DOHH2 (cell line): Measurements from ENCODE around the gene CHD3.
"Not testable (repeated sequence)": the region's sequence is repeated elsewhere in the genome, so short reads cannot be mapped to it uniquely, and the experiment has no call there.

Experiments used
- H3F3A ChIP-seq: fragments of 200-600 bp; sonication (generic), shearing (Covaris generic); 2 replicates; pipeline ENCODE4 v1.6.0; 2016; ENCODE audit warnings: antibody characterized with exemption, mild to moderate bottlenecking; ENCODE audit not compliant: control insufficient read depth, insufficient read depth
- H3K27ac ChIP-seq: fragments of 200-600 bp; sonication (generic); 2 replicates; pipeline ENCODE4 v1.5.1; 2014; ENCODE audit warnings: low read depth, mild to moderate bottlenecking, low read length, moderate library complexity
- H3K27me3 ChIP-seq: fragments of 200-600 bp; sonication (generic); 2 replicates; pipeline ENCODE4 v1.6.1; 2014; ENCODE audit warnings: mild to moderate bottlenecking, low read length, mixed read lengths; ENCODE audit not compliant: control insufficient read depth
- H3K36me3 ChIP-seq: fragments of 200-600 bp; sonication (generic); 2 replicates; pipeline ENCODE4 v1.6.1; 2014; ENCODE audit warnings: mild to moderate bottlenecking, low read length, moderate library complexity, mixed read lengths; ENCODE audit not compliant: control insufficient read depth
- H3K4me1 ChIP-seq: fragments of 200-600 bp; sonication (generic); 2 replicates; pipeline ENCODE4 v1.6.1; 2014; ENCODE audit warnings: mild to moderate bottlenecking, low read length, mixed read lengths; ENCODE audit not compliant: control insufficient read depth
- H3K4me2 ChIP-seq: fragments of 200-600 bp; sonication (generic); 2 replicates; pipeline ENCODE4 v1.6.0; 2014; ENCODE audit warnings: mild to moderate bottlenecking, low read length, moderate library complexity
- H3K4me3 ChIP-seq: fragments of 200-600 bp; sonication (generic); 2 replicates; pipeline ENCODE4 v1.5.1; 2014; ENCODE audit warnings: mild to moderate bottlenecking, low read length, mixed read lengths
- H3K79me2 ChIP-seq: fragments of 200-600 bp; sonication (generic); 2 replicates; pipeline ENCODE4 v1.6.1; 2014; ENCODE audit warnings: mild to moderate bottlenecking, low read length, mixed read lengths; ENCODE audit not compliant: control insufficient read depth
- H3K9me2 ChIP-seq: fragments of 200-600 bp; sonication (generic); replicated peaks from 2 replicates; pipeline ENCODE4 v1.6.1; 2014; ENCODE audit warnings: mild to moderate bottlenecking, low read length, mixed read lengths; ENCODE audit not compliant: control insufficient read depth
- H3K9me3 ChIP-seq: fragments of 200-600 bp; sonication (generic); 2 replicates; pipeline ENCODE4 v1.6.1; 2014; ENCODE audit warnings: antibody characterized with exemption, low read length, mixed read lengths; ENCODE audit not compliant: control insufficient read depth, insufficient read depth
- H4K20me1 ChIP-seq: fragments of 200-600 bp; sonication (generic); 2 replicates; pipeline ENCODE4 v1.6.0; 2014; ENCODE audit warnings: low read depth, mild to moderate bottlenecking, antibody characterized with exemption, low read length, moderate library complexity; ENCODE audit not compliant: control insufficient read depth, insufficient read depth
- CTCF ChIP-seq: fragments of 200-600 bp; sonication (generic); IDR thresholded peaks from one replicate; pipeline ENCODE4 v1.5.1; 2014; ENCODE audit warnings: antibody characterized with exemption, mild to moderate bottlenecking, low read depth, low read length; ENCODE audit not compliant: poor library complexity, severe bottlenecking
- EZH2phosphoT487 ChIP-seq: fragments of 200-600 bp; sonication (generic); IDR thresholded peaks from 2 replicates; pipeline ENCODE4 v1.6.1; 2017; ENCODE audit warnings: borderline replicate concordance, mild to moderate bottlenecking, antibody characterized with exemption, low read length, moderate library complexity, mixed read lengths

CHD3 gene

DNA sequence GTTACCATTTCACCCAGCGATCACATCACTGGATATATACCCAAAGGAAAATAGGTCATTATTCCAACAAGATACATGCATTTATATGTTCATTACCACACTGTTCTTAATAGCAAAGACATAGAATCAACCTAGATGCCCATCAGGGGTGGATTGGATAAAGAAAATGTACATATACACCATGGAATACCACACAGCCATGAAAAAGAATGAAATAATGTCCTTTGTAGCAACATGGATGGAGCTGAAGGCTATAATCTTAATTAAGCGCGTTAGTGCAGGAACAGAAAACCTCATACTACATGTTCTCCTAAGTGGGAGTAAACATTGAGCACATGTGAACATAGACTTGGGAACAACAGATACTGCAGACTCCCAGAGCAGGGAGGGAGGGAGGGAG is 62.0 kb downstream of the CHD3 start:
- H3F3A ChIP-seq: no peaks in the 10 kb centered on the region
- no peaks in the 10 kb centered on the region for H3K9me3 ChIP-seq
- H4K20me1 ChIP-seq: no peaks in the 10 kb centered on the region
- H3K4me2 ChIP-seq: no peak overlapping the region
- H3K36me3 ChIP-seq: peaks cover 42% of the 10 kb centered on the region
- H3K27ac ChIP-seq: no peak overlapping the region
- H3K9me2 ChIP-seq: no peaks in the 10 kb centered on the region
- no peaks in the 10 kb centered on the region for H3K27me3 ChIP-seq
- no peak overlapping the region for H3K4me3 ChIP-seq
- no peak for TF ChIP-seq CTCF
- TF ChIP-seq EZH2phosphoT487: no peak
- H3K79me2 ChIP-seq: no peaks in the 10 kb centered on the region
- H3K4me1 ChIP-seq: peaks cover 2% of the 10 kb centered on the region

DNA sequence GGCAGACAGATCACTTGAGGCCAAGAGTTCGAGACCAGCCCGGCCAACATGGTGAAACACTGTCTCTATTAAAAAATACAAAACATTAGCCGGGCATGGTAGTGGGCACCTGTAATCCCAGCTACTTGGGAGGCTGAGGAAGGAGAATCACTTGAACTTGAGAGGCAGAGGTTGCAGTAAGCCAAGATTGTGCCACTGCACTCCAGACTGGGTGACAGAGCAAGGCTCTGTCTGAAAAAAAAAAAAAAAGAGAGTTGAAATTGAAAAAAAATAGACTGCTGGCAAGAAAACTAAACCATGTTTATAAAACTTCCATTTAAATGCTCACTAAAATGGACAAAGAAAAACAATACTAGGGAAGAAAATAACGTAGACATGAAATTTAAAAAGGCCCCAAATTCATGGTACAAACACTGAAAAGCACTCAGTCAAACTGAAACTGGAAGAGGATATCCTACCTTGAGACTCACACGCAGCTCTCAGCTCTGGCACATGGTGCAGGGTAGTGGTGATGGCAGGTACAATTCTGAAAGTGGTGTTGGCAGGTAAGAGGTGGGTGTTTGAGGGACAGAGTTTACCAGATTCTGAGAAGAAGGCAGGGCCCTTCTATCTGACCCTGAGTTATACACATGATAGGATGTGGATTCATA is 62.7 kb downstream of the CHD3 start:
- no peaks in the 10 kb centered on the region for H3K27me3 ChIP-seq
- H3F3A ChIP-seq: no peaks in the 10 kb centered on the region
- no peaks in the 10 kb centered on the region for H3K9me2 ChIP-seq
- no peak for TF ChIP-seq EZH2phosphoT487
- no peak for TF ChIP-seq CTCF
- no peaks in the 10 kb centered on the region for H3K4me1 ChIP-seq
- no peaks in the 10 kb centered on the region for H3K9me3 ChIP-seq
- H3K79me2 ChIP-seq: no peaks in the 10 kb centered on the region
- H3K4me3 ChIP-seq: no peak overlapping the region
- H3K4me2 ChIP-seq: no peak overlapping the region
- H4K20me1 ChIP-seq: no peaks in the 10 kb centered on the region
- no peak overlapping the region for H3K27ac ChIP-seq
- peaks cover 35% of the 10 kb centered on the region for H3K36me3 ChIP-seq

GRCh38 chr17:7953266-7953665 is 64.7 kb downstream of the CHD3 start:
- not testable (repeated sequence) for H3K79me2 ChIP-seq, H3K4me2 ChIP-seq, H3K4me1 ChIP-seq, H3K4me3 ChIP-seq, H3K27ac ChIP-seq, H3K9me3 ChIP-seq, H3K9me2 ChIP-seq, H3K27me3 ChIP-seq, H4K20me1 ChIP-seq, H3F3A ChIP-seq
- peaks cover 20% of the 10 kb centered on the region for H3K36me3 ChIP-seq

GRCh38 chr17:7955414-7956227 is 67.0 kb downstream of the CHD3 start:
- no peaks in the 10 kb centered on the region for H4K20me1 ChIP-seq
- H3K36me3 ChIP-seq: no peaks in the 10 kb centered on the region
- no peaks in the 10 kb centered on the region for H3K9me2 ChIP-seq
- H3K4me2 ChIP-seq: no peak overlapping the region
- peaks cover 7% of the 10 kb centered on the region; the same call in 1 of the 2 replicates for H3K27me3 ChIP-seq
- no peak overlapping the region for H3K27ac ChIP-seq
- no peaks in the 10 kb centered on the region for H3K79me2 ChIP-seq
- no peak for TF ChIP-seq EZH2phosphoT487
- no peak for TF ChIP-seq CTCF
- no peaks in the 10 kb centered on the region for H3K9me3 ChIP-seq
- H3K4me1 ChIP-seq: no peaks in the 10 kb centered on the region
- H3K4me3 ChIP-seq: no peak overlapping the region
- H3F3A ChIP-seq: no peaks in the 10 kb centered on the region
